Keratinocyte (primary cell): ENCODE measurements around the gene MYO7B. TPM values are rescaled to one million over a fixed set of nuclear protein-coding genes. Genes with fewer than 3 reads are reported as not detected.

ENCODE experiments used
- DNase-seq: peaks from one replicate; pipeline ENCODE4 v3.0.0-alpha.2; 2011; ENCODE audit warnings: low read depth, missing footprints, low spot score
- FAIRE-seq: peaks from 2 replicates; lab custom pipeline; 2011; peaks lifted over from hg19 to GRCh38; lab: Jason Lieb, UNC
- H2AFZ ChIP-seq: 2 replicates; pipeline ENCODE4 v1.6.0; 2012; ENCODE audit warnings: low read length, control low read depth, inconsistent platforms; ENCODE audit not compliant: control insufficient read depth
- H3K27ac ChIP-seq: 2 replicates; pipeline ENCODE4 v1.5.1; 2011; ENCODE audit warnings: low read length; ENCODE audit not compliant: control insufficient read depth, insufficient read depth
- H3K27me3 ChIP-seq: 3 replicates; pipeline ENCODE4 v1.6.0; 2011; ENCODE audit warnings: low read length; ENCODE audit not compliant: control insufficient read depth, insufficient read depth; ENCODE audit errors: extremely low read depth
- H3K36me3 ChIP-seq, 2 experiments: 2 replicates in 1 of 2; 3 replicates in 1 of 2; pipeline ENCODE4 v1.5.1; 2011; ENCODE audit warnings: low read length in 2 of 2, mild to moderate bottlenecking in 1 of 2; ENCODE audit not compliant: control insufficient read depth in 2 of 2, insufficient read depth in 2 of 2; ENCODE audit errors: extremely low read depth in 1 of 2
- H3K4me1 ChIP-seq: 3 replicates; pipeline ENCODE4 v1.5.1; 2011; ENCODE audit warnings: low read length; ENCODE audit not compliant: control insufficient read depth, insufficient read depth; ENCODE audit errors: extremely low read depth
- H3K4me2 ChIP-seq: 3 replicates; pipeline ENCODE4 v1.6.0; 2011; ENCODE audit warnings: low read depth, low read length; ENCODE audit not compliant: control insufficient read depth, insufficient read depth; ENCODE audit errors: extremely low read depth
- H3K4me3 ChIP-seq, 3 experiments: fragments of 200-600 bp in 1 of 3; sonication (generic) in 1 of 3; 2 replicates in 2 of 3; 3 replicates in 1 of 3; pipeline ENCODE4 v1.5.1; 2011 to 2016; ENCODE audit warnings: low read length in 3 of 3, mild to moderate bottlenecking in 3 of 3, control low read depth in 2 of 3, inconsistent platforms in 1 of 3, low read depth in 1 of 3, mixed read lengths in 1 of 3, mixed run types in 1 of 3, moderate library complexity in 1 of 3; ENCODE audit not compliant: control insufficient read depth in 2 of 3, insufficient read depth in 2 of 3; ENCODE audit errors: extremely low read depth in 1 of 3
- H3K79me2 ChIP-seq: 2 replicates; pipeline ENCODE4 v1.6.0; 2012; ENCODE audit warnings: low read length; ENCODE audit not compliant: control insufficient read depth, insufficient read depth
- H3K9ac ChIP-seq: 3 replicates; pipeline ENCODE4 v1.6.0; 2011; ENCODE audit warnings: low read length; ENCODE audit not compliant: control insufficient read depth, insufficient read depth; ENCODE audit errors: extremely low read depth
- H3K9me1 ChIP-seq: 3 replicates; pipeline ENCODE4 v1.6.0; 2011; ENCODE audit warnings: low read length; ENCODE audit not compliant: control insufficient read depth, insufficient read depth; ENCODE audit errors: extremely low read depth
- H3K9me3 ChIP-seq: 2 replicates; pipeline ENCODE4 v1.5.1; 2012; ENCODE audit warnings: low read depth, low read length; ENCODE audit not compliant: control insufficient read depth
- H4K20me1 ChIP-seq: 3 replicates; pipeline ENCODE4 v1.6.0; 2011; ENCODE audit warnings: low read length; ENCODE audit not compliant: control insufficient read depth, insufficient read depth; ENCODE audit errors: extremely low read depth
- EZH2 ChIP-seq: IDR thresholded peaks from one replicate; pipeline ENCODE4 v1.6.1; 2012; ENCODE audit warnings: inconsistent platforms, mild to moderate bottlenecking, low read length, moderate library complexity
- dilution Hi-C: fragments of 300-500 bp; cut with MboI; formaldehyde crosslinking; loops from one replicate; pipeline ENCODE4 v1.7.0; 2020; ENCODE audit warnings: low sequenced_read_pairs; ENCODE audit not compliant: extremely low pct_ligation_motif_present
- polyA minus RNA-seq, 3 experiments: library from RNA; depleted of rRNA, polyadenylated mRNA; stranded (reverse); fragments of >200 nt; gene quantifications; 1 replicate in 1 of 3; 2 replicates in 1 of 3; 3 replicates in 1 of 3; pipeline ENCODE4 v1.2.3, GENCODE V29; 2011
- polyA plus RNA-seq, 5 experiments: library from polyadenylated mRNA; depleted of rRNA in 3 of 5; stranded (reverse) in 3 of 5; stranded (forward) in 1 of 5; unstranded in 1 of 5; fragments of >200 nt; gene quantifications; 1 replicate in 1 of 5; 2 replicates in 3 of 5; 3 replicates in 1 of 5; pipeline versions ENCODE4 v1.2.1 to v1.2.3, GENCODE V29; 2011 to 2012; ENCODE audit warnings: missing spikeins in 2 of 5, low read depth in 1 of 5, low replicate concordance in 1 of 5
- TF ChIP-seq, protein P1 (sequence below), 3 experiments: IDR thresholded peaks in 1 of 3; conservative IDR thresholded peaks in 1 of 3; optimal IDR thresholded peaks in 1 of 3; 2 replicates in 2 of 3; 3 replicates in 1 of 3; pipeline versions ENCODE3 to v1.5.1; 2011; ENCODE audit warnings: low read length in 3 of 3, mild to moderate bottlenecking in 3 of 3, moderate library complexity in 2 of 3, control low read depth in 1 of 3, inconsistent platforms in 1 of 3; ENCODE audit not compliant: insufficient read depth in 2 of 3; ENCODE audit errors: extremely low read depth in 1 of 3

MYO7B gene
- polyA plus RNA-seq (not detected in 3 replicates), polyA minus RNA-seq (not detected in 3 replicates)
- not detected for polyA plus RNA-seq (2011; ENCODE audit: low read depth)
- not detected in 2 replicates for polyA plus RNA-seq (2011; cell fraction: cytosol; rRNA removed)
- polyA plus RNA-seq (2011; cell fraction: nucleus; rRNA removed) = 0.13 TPM in 1 of 2 replicates, not detected in the other
- 0.07 TPM in 1 of 2 replicates, not detected in the other for polyA plus RNA-seq (2012; ENCODE audit: low replicate concordance)
- not detected for polyA minus RNA-seq (2011; cell fraction: cytosol; rRNA and poly(A)+ RNA removed)
- polyA minus RNA-seq (2011; cell fraction: nucleus; rRNA and poly(A)+ RNA removed) = not detected in 2 replicates

DNA sequence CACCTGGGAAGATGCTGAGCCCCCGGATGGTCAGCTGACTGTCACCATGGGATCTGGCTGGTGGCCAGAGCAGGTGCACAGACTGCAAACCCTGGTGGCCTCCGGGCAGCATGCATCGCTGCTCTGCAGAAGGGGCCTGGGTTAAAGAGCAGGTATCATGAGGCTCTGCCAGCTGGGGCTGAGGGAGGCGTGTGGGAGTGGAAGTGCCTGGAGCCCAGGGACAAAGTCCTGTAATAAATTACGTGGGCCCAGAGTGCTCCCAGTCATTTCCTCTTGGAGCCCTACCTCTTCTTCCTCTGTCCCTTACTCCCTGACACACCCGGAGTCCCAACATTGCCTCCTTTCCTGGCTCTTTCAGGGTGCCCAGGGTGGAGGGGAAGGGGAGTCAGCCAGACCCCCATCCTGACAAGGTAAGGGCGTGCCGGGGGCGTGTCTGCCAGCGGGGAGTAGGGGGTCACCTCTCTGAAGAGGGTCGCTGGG lies at the start of gene MYO7B:
TSS of gene MYO7B (plus strand) at position 262 of the 480 bp plus-strand sequence. CDS start 24,040 bp downstream, outside the sequence.
- Histone ChIP-seq H3K27me3 (no peaks in the 10 kb centered on the region), H3K9me3 (no peaks in the 10 kb centered on the region), H3K4me3 (no peak within 1 kb of the TSS), H3K4me2 (no peak within 1 kb of the TSS), H3K79me2 (no peaks in the 10 kb centered on the region), H3K4me1 (peaks cover 10% of the 10 kb centered on the region), H3K9me1 (no peaks in the 10 kb centered on the region), H3K36me3 (no peaks in the 10 kb centered on the region), H2AFZ (no peak within 1 kb of the TSS), H4K20me1 (no peaks in the 10 kb centered on the region), H3K27ac (no peak within 1 kb of the TSS), H3K9ac (no peak within 1 kb of the TSS)
- dilution Hi-C loops = no loop called here
- TF ChIP-seq EZH2 = no peak
- TF ChIP-seq, protein P1, sequence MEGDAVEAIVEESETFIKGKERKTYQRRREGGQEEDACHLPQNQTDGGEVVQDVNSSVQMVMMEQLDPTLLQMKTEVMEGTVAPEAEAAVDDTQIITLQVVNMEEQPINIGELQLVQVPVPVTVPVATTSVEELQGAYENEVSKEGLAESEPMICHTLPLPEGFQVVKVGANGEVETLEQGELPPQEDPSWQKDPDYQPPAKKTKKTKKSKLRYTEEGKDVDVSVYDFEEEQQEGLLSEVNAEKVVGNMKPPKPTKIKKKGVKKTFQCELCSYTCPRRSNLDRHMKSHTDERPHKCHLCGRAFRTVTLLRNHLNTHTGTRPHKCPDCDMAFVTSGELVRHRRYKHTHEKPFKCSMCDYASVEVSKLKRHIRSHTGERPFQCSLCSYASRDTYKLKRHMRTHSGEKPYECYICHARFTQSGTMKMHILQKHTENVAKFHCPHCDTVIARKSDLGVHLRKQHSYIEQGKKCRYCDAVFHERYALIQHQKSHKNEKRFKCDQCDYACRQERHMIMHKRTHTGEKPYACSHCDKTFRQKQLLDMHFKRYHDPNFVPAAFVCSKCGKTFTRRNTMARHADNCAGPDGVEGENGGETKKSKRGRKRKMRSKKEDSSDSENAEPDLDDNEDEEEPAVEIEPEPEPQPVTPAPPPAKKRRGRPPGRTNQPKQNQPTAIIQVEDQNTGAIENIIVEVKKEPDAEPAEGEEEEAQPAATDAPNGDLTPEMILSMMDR (optimal IDR thresholded peaks at IDR 0.05 in 1 of 3, IDR thresholded peaks at IDR 0.05 in 1 of 3, conservative IDR thresholded peaks at IDR 0.05 in 1 of 3; ENCODE audit: extremely low read depth in 1 of 3, insufficient read depth in 2 of 3, low read length in 3 of 3) = no peak
- no peak for FAIRE-seq
- DNase-seq = no peak

DNA sequence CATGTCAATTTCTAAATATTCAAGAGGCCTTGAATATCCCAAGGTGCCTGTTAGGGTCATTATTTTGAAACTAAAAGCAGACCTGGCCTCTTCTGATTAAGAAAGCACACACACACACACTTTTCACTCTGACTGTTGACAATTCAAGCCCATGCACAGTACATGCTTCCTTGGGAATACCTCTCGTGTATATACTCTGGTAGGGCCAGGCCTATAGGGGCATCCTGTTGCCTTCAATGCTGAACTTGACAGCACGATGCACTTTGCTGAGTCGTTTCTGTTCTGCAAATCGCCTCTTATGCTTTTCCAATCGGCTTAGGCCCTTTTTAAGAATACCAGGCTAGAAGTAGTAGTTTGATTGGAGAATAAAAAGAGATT lies 49.8 kb upstream of the MYO7B start:
- no peak overlapping the region for H3K4me2 ChIP-seq
- no peak overlapping the region for H3K27ac ChIP-seq
- peaks cover 27 to 34% of the 10 kb centered on the region in 2 experiments for H3K36me3 ChIP-seq
- H2AFZ ChIP-seq = no peak overlapping the region
- no peaks in the 10 kb centered on the region for H3K9me3 ChIP-seq
- no peak overlapping the region for H3K9ac ChIP-seq
- H3K27me3 ChIP-seq = no peaks in the 10 kb centered on the region
- no peaks in the 10 kb centered on the region for H3K9me1 ChIP-seq
- FAIRE-seq = no peak
- H4K20me1 ChIP-seq = no peaks in the 10 kb centered on the region
- no peaks in the 10 kb centered on the region for H3K4me1 ChIP-seq
- H3K4me3 ChIP-seq = no peak overlapping the region
- TF ChIP-seq, protein P1 (optimal IDR thresholded peaks at IDR 0.05 in 1 of 3, IDR thresholded peaks at IDR 0.05 in 1 of 3, conservative IDR thresholded peaks at IDR 0.05 in 1 of 3; ENCODE audit: extremely low read depth in 1 of 3, insufficient read depth in 2 of 3, low read length in 3 of 3) = no peak
- TF ChIP-seq EZH2 = no peak
- no peaks in the 10 kb centered on the region for H3K79me2 ChIP-seq
- DNase-seq = no peak
- dilution Hi-C loops = no loop called here
